Left lung (tissue), 10 donors: Measurements from ENCODE around the gene CLDN12. TPM values are rescaled to one million over a fixed set of nuclear protein-coding genes. Genes with fewer than 3 reads are reported as not detected.

Experiments used
- ATAC-seq: fragments of 200-7000 bp; cut with Tn5 transposase; one replicate; pipeline ENCODE4 v1.9.1; 2020; ENCODE audit warnings: moderate library complexity
- DNase-seq, 4 donors: peaks; one replicate each; pipeline ENCODE4 v3.0.0-alpha.2; 2013 to 2020
- H3K27ac ChIP-seq, 2 donors: fragments of 200-600 bp; sonication (generic) in 1 of 2; one replicate each; pipeline versions ENCODE4 v1.5.0 to v1.8.0; 2020 to 2021
- H3K27me3 ChIP-seq, 2 donors: fragments of 200-600 bp; sonication (generic) in 1 of 2; one replicate each; pipeline versions ENCODE4 v1.5.0 to v1.8.0; 2020 to 2021
- H3K36me3 ChIP-seq, 2 donors: fragments of 200-600 bp; sonication (generic) in 1 of 2; one replicate each; pipeline versions ENCODE4 v1.5.0 to v1.8.0; 2020 to 2021
- H3K4me1 ChIP-seq, 2 donors: fragments of 200-600 bp; one replicate each; pipeline ENCODE4 v1.8.0; 2021
- H3K4me3 ChIP-seq, 2 donors: fragments of 200-600 bp; sonication (generic) in 1 of 2; one replicate each; pipeline versions ENCODE4 v1.5.0 to v1.8.0; 2020 to 2021; ENCODE audit warnings: mild to moderate bottlenecking in 1 of 2
- H3K9me3 ChIP-seq, 2 donors: fragments of 200-600 bp; sonication (generic) in 1 of 2; one replicate each; pipeline versions ENCODE4 v1.5.0 to v1.8.0; 2020 to 2021
- intact Hi-C, 2 donors: fragments of 100-400 bp; cut with DNase I; formaldehyde crosslinking; loops; one replicate each; pipeline versions ENCODE4 v1.11.2 to v1.14.2; 2022
- polyA plus RNA-seq, 6 donors: library from polyadenylated mRNA; unstranded; fragments of 120-200 nt; gene quantifications; one replicate each; pipeline ENCODE4 v1.2.1, GENCODE V29; 2013; ENCODE audit not compliant: insufficient read length in 6 of 6
- total RNA-seq, 2 donors: library from RNA; stranded (reverse); fragmentation: NEBNext Ultra II Directional; extraction: Animal tissue kit (Norgen Biotek cat#: 25700); gene quantifications; one replicate each; pipeline ENCODE4 v1.2.1, GENCODE V29; 2021
- TF ChIP-seq, protein P1 (sequence below), 2 donors: fragments of 200-600 bp; sonication (generic) in 1 of 2; IDR thresholded peaks; one replicate each; pipeline versions ENCODE4 v1.5.0 to v1.8.0; 2021; ENCODE audit warnings: antibody characterized with exemption in 2 of 2
- donor health status: DM: no; HTN: yes; CAD: no.
- donor health status: DM: no; HTN: no; CAD: no.

The CLDN12 gene
- total and polyA plus RNA-seq, 8 donors = 37.9 to 51.0 (median 46.7) TPM

DNA sequence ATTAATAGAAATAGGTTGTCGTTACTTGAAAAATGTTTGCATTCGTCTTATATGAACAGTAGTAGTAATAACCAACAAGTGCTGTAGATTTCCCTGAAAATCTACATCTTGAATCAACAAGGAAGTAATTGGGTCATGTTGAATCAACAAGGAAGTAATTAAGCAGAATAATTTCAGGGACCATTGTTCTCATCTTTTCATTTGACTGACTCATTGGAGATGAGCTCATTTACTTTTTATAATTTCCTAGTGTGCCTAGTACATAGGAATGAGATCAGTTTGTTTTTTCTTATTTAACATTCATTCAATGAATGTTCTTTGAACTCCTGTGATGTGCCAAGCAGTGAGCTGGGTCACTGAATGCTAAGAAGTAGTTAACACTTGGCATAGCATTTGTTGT is 8.2 kb downstream of the CLDN12 start:
- peaks cover 0 to 28% of the 10 kb centered on the region in 2 donors for H3K36me3 ChIP-seq
- peak; percentile 56 for ATAC-seq
- TF ChIP-seq, protein P1, sequence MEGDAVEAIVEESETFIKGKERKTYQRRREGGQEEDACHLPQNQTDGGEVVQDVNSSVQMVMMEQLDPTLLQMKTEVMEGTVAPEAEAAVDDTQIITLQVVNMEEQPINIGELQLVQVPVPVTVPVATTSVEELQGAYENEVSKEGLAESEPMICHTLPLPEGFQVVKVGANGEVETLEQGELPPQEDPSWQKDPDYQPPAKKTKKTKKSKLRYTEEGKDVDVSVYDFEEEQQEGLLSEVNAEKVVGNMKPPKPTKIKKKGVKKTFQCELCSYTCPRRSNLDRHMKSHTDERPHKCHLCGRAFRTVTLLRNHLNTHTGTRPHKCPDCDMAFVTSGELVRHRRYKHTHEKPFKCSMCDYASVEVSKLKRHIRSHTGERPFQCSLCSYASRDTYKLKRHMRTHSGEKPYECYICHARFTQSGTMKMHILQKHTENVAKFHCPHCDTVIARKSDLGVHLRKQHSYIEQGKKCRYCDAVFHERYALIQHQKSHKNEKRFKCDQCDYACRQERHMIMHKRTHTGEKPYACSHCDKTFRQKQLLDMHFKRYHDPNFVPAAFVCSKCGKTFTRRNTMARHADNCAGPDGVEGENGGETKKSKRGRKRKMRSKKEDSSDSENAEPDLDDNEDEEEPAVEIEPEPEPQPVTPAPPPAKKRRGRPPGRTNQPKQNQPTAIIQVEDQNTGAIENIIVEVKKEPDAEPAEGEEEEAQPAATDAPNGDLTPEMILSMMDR (IDR thresholded peaks at IDR 0.05) = no peak
- no peak overlapping the region for H3K4me3 ChIP-seq
- peaks cover 0 to 4% of the 10 kb centered on the region in 2 donors for H3K4me1 ChIP-seq
- DNase-seq = no peak
- H3K27ac ChIP-seq = no peak overlapping the region
- H3K9me3 ChIP-seq = no peaks in the 10 kb centered on the region
- H3K27me3 ChIP-seq = no peaks in the 10 kb centered on the region
- intact Hi-C loops = no loop called here

DNA sequence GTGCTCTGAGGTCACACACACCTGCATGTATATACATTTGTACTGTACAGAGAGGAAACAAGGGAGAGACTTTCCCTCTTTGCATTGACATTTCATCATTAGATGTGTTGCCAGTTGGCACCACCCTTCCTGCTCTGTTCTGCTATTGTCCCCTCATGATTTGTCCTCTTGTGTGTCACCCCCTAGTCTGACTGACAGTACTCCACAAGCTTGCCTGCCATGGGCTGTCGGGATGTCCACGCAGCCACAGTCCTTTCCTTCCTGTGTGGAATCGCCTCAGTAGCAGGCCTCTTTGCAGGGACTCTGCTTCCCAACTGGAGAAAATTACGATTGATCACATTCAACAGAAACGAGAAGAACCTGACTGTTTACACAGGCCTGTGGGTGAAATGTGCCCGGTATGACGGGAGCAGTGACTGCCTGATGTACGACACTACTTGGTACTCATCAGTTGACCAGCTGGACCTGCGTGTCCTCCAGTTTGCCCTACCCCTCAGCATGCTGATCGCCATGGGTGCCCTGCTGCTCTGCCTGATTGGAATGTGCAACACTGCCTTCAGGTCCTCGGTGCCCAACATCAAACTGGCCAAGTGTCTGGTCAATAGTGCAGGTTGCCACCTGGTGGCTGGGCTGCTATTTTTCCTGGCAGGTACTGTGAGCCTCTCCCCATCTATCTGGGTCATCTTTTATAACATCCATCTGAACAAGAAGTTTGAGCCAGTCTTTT is 9.4 kb downstream of the CLDN12 start:
- ATAC-seq = peak; percentile 72
- TF ChIP-seq, protein P1 (IDR thresholded peaks at IDR 0.05) = no peak
- intact Hi-C loops = no loop called here

DNA sequence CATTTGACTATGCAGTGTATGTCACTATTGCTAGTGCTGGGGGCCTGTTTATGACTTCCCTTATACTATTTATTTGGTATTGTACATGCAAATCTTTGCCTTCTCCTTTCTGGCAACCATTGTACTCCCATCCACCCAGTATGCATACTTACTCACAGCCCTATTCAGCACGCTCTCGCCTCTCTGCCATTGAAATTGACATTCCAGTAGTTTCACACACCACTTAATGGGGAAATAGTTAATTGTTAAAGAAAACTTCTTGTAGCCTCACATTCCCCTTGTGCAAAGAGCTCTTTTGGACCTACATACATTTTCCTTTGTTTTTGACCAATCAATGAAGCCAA is 9.9 kb downstream of the CLDN12 start:
- peaks cover 0 to 20% of the 10 kb centered on the region in 2 donors for H3K36me3 ChIP-seq
- peaks cover 0 to 4% of the 10 kb centered on the region in 2 donors for H3K4me1 ChIP-seq
- H3K9me3 ChIP-seq = no peaks in the 10 kb centered on the region
- DNase-seq (no peak), ATAC-seq (no peak)
- intact Hi-C loops = no loop called here
- H3K27me3 ChIP-seq = no peaks in the 10 kb centered on the region
- TF ChIP-seq, protein P1 (IDR thresholded peaks at IDR 0.05) = no peak
- H3K4me3 ChIP-seq = no peak overlapping the region
- H3K27ac ChIP-seq = no peak overlapping the region

More for the DNA sequence above, 9.4 kb downstream of the CLDN12 start:
- DNase-seq = no peak
- Histone ChIP-seq H3K27ac (no peak overlapping the region), H3K27me3 (no peaks in the 10 kb centered on the region), H3K4me1 (peaks cover 0 to 4% of the 10 kb centered on the region in 2 donors), H3K36me3 (peaks cover 0 to 20% of the 10 kb centered on the region in 2 donors), H3K4me3 (no peak overlapping the region), H3K9me3 (no peaks in the 10 kb centered on the region)

DNA sequence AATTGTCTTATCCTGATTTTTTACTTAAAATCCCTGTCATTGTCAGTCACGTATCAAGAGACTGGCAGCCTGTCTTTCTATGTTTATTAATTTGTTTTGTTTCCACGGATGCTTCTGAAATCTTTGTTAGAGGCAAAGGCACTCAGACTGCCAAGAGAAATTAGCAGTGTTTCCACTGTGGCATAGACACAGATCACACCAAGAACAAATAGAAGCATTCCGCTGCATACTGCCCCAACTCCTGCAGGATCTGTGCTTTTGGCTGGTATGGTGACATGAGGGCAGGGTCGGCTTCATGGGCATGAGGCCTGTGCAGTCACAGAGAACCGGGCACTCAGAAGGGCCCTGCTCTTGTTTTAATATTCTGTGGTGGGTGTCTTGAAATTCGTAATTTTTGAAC is 18.4 kb downstream of the CLDN12 start:
- Histone ChIP-seq H3K4me3 (no peak overlapping the region), H3K9me3 (no peaks in the 10 kb centered on the region), H3K36me3 (no peaks in the 10 kb centered on the region), H3K27ac (no peak overlapping the region), H3K27me3 (no peaks in the 10 kb centered on the region), H3K4me1 (no peaks in the 10 kb centered on the region)
- intact Hi-C loops = no loop called here
- ATAC-seq = no peak
- no peak for DNase-seq
- TF ChIP-seq, protein P1 (IDR thresholded peaks at IDR 0.05) = no peak

DNA sequence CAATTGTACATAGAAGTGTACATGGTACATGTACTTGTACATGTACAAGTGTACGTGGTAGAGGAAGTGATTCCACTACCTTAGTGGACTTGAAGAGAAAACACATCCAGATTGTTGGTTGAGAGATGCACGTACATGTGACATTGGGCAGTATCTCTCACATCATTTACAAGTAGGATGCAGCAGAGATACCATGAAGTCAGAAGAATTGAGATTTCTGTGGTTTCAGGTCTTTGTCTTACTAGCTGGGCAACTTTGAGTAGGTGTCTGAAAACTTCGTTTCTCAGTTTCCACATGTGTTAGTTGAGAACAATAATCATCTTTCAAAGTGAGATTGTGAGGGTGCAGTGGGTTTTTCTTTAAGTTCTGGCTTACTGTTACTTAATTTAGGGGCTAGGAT is 21.5 kb downstream of the CLDN12 start:
- Histone ChIP-seq H3K36me3 (no peaks in the 10 kb centered on the region), H3K27me3 (no peaks in the 10 kb centered on the region), H3K4me3 (no peak overlapping the region), H3K9me3 (no peaks in the 10 kb centered on the region), H3K27ac (no peak overlapping the region), H3K4me1 (no peaks in the 10 kb centered on the region)
- intact Hi-C loops = no loop called here
- TF ChIP-seq, protein P1 (IDR thresholded peaks at IDR 0.05) = no peak
- ATAC-seq (no peak), DNase-seq (no peak)
